Spinal cord (tissue), 10 donors: ENCODE results near the gene CLOCK. TPM values are rescaled to one million over a fixed set of nuclear protein-coding genes. Genes with fewer than 3 reads are reported as not detected.
"Not testable (repeated sequence)": the region's sequence is repeated elsewhere in the genome, so short reads cannot be mapped to it uniquely, and the experiment has no call there.

Experiments
- DNase-seq, 6 donors: peaks; one replicate each; pipeline versions ENCODE4 v3.0.0 to v3.0.0-alpha.2; 2013 to 2015; ENCODE audit warnings: low spot score in 6 of 6, low read depth in 4 of 6
- H3K27ac ChIP-seq: one replicate; pipeline ENCODE4 v1.5.1; 2013; ENCODE audit warnings: low read depth, low read length, control low read depth
- H3K27me3 ChIP-seq: one replicate; pipeline ENCODE4 v1.6.1; 2013; ENCODE audit warnings: low read length; ENCODE audit not compliant: control insufficient read depth, insufficient read depth
- H3K36me3 ChIP-seq: one replicate; pipeline ENCODE4 v1.6.1; 2013; ENCODE audit warnings: low read length; ENCODE audit not compliant: control insufficient read depth, insufficient read depth
- H3K4me1 ChIP-seq: one replicate; pipeline ENCODE4 v1.6.1; 2013; ENCODE audit warnings: low read length; ENCODE audit not compliant: control insufficient read depth, insufficient read depth
- H3K4me3 ChIP-seq: one replicate; pipeline ENCODE4 v1.5.1; 2013; ENCODE audit warnings: low read depth, low read length, control low read depth
- H3K9me3 ChIP-seq: one replicate; pipeline ENCODE4 v1.6.1; 2013; ENCODE audit warnings: low read length; ENCODE audit not compliant: control insufficient read depth, insufficient read depth
- WGBS: methylation state at CpG from one replicate; pipeline ENCODE4 v1.1.5; 2013; ENCODE audit warnings: missing lambda C conversion rate; ENCODE audit not compliant: insufficient coverage; 5-methylcytosine and 5-hydroxymethylcytosine counted together
- polyA plus RNA-seq, 2 donors: library from polyadenylated mRNA; unstranded; fragments of 120-200 nt; gene quantifications; one replicate each; pipeline ENCODE4 v1.2.1, GENCODE V29; 2013; ENCODE audit not compliant: insufficient read length in 2 of 2
- total RNA-seq, 2 donors: library from RNA; depleted of rRNA in 1 of 2; stranded (reverse); fragments of 120-200 nt in 1 of 2; fragments of >200 nt in 1 of 2; gene quantifications; one replicate each; pipeline versions ENCODE4 v1.2.3 to v1.2.4, GENCODE V29; 2013 to 2014
- donor health status: healthy.

CLOCK gene
- total and polyA plus RNA-seq, 4 donors = 12.5 to 37.8 (median 22.2) TPM

GRCh38 chr4:55561889-55562288 is 15.2 kb upstream of the CLOCK start:
- Histone ChIP-seq H3K27me3 (no peaks in the 10 kb centered on the region), H3K27ac (no peak overlapping the region), H3K36me3 (no peaks in the 10 kb centered on the region), H3K4me3 (no peak overlapping the region), H3K9me3 (no peaks in the 10 kb centered on the region), H3K4me1 (no peaks in the 10 kb centered on the region)
- WGBS = no CpG with 5 or more reads among the region's 1 CpG
- no peak for DNase-seq

DNA sequence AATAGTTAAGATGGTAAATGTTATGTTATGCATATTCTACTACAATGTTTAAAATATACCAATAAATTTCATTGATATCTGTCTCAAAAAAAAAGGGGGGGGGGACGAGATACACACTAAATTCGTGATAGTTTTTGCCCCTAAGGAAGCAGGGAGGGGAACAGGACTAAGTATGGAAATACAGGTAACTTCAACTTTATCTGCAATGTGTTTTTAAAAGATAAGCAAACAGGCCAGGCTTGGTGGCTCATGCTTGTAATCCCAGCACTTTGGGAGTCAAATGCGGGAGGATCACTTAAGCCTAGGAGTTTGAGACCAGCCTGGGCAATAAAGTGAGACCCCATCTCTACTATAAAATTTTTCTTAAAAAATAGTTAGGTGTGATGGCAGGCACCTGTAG is 13.4 kb upstream of the CLOCK start:
- Histone ChIP-seq H3K9me3 (no peaks in the 10 kb centered on the region), H3K27ac (no peak overlapping the region), H3K4me3 (no peak overlapping the region), H3K4me1 (no peaks in the 10 kb centered on the region), H3K36me3 (no peaks in the 10 kb centered on the region), H3K27me3 (no peaks in the 10 kb centered on the region)
- DNase-seq = no peak
- WGBS = no CpG with 5 or more reads among the region's 3 CpGs

- DNase-seq = peak in 3 of 6 donors; percentile 15 to 74 (median 33)
- no CpG with 5 or more reads among the region's 2 CpGs for WGBS
- no peaks in the 10 kb centered on the region for H3K27me3 ChIP-seq
- H3K9me3 ChIP-seq = no peaks in the 10 kb centered on the region
- H3K4me3 ChIP-seq = no peak overlapping the region
- no peaks in the 10 kb centered on the region for H3K4me1 ChIP-seq
- H3K27ac ChIP-seq = no peak overlapping the region
- no peaks in the 10 kb centered on the region for H3K36me3 ChIP-seq
Observed at GRCh38 chr4:55554453-55555030, 7.8 kb upstream of the CLOCK start.

DNA sequence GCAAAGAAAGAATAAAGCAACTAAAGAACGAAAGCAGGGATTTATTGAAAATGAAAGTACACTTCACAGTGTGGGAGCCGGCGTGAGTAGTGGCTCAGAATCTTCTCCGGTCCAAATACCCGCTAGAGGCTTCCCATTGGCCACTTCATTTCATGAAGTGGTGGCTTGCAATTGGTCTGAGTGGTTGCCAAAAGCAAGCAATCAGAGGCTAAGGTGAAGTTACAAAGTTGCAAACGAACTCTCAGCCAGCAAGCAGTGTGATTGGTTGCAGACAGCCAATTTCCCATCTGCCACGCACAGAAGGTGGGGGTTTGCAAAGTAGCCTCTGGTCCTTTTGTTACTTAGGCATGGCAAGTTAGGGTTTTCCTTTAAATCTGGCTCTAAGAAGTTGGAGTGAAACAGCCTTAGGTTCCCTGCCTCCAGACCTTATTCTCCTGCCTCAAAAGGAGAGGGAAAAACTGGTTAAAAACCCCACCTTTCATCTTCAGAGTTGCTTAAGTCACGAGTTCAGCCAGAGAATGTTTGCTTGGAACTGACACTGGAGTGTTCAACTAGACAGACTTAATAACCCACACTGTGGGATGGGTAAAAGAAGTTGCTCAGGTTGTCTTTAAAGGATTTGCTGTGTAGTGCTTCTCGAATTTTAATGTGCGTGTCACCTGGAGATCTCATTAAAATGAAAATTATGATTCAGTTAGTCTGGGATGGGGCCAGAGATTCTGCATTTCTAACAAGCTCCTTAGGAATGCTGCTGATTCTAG is 6.9 kb upstream of the CLOCK start:
- Histone ChIP-seq H3K4me1 (no peaks in the 10 kb centered on the region), H3K9me3 (no peaks in the 10 kb centered on the region), H3K27ac (no peak overlapping the region), H3K36me3 (no peaks in the 10 kb centered on the region), H3K4me3 (no peak overlapping the region), H3K27me3 (no peaks in the 10 kb centered on the region)
- peak in 1 of 6 donors; percentile 38 for DNase-seq
- 82% methylated on average over 5 of the region's 10 CpGs for whole genome bisulfite sequencing

GRCh38 chr4:55551964-55552363 is 5.3 kb upstream of the CLOCK start:
- not testable (repeated sequence) for DNase-seq, H3K9me3 ChIP-seq, H3K36me3 ChIP-seq, H3K4me3 ChIP-seq, H3K27ac ChIP-seq, H3K27me3 ChIP-seq, H3K4me1 ChIP-seq
- 93% methylated on average over 3 of the region's 6 CpGs for WGBS

DNA sequence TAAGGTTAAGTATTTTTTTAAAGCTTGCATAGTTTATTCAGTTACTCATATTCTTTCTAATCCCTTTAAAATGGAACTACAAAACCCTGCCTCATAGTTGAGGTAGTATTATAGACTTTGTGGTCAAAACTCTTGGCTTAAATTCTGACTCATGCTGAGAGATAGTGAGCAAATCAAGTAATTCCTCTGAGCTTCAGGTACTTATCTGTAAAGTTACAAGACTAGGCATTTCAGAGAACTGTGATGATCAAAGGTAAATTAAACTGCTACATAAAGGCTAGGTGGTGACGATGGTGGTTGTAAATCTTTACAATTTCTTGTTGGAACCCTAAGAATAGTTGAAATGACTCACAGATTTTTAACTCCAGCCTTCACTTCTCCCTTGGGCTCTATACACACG is 3.2 kb upstream of the CLOCK start:
- Histone ChIP-seq H3K36me3 (no peaks in the 10 kb centered on the region), H3K27me3 (no peaks in the 10 kb centered on the region), H3K27ac (no peak overlapping the region), H3K4me3 (no peak overlapping the region), H3K9me3 (no peaks in the 10 kb centered on the region), H3K4me1 (no peaks in the 10 kb centered on the region)
- DNase-seq = no peak
- no CpG with 5 or more reads among the region's 2 CpGs for WGBS

DNA sequence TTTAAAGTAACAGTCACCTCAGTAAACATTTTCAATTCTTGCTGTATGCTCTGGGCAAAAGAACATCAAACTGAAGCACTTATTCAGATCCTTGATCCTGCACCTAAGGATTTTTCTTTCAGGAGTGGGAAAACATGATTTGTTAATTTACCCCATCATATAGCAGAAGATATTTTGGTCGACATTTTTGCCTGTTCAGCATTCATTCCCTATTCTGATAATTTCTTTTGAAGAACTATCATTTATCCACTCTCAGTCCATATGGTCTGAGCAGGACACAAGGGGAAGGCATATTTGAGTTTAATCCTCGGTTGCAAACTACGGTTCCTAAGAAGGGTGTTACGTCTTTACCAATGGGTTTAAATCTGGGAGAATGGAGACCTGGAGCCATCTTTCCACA is 1.2 kb upstream of the CLOCK start:
- Histone ChIP-seq H3K4me1 (no peaks in the 10 kb centered on the region), H3K4me3 (peak overlapping the region; percentile 84), H3K27ac (peak overlapping the region; percentile 96), H3K9me3 (no peaks in the 10 kb centered on the region), H3K36me3 (no peaks in the 10 kb centered on the region), H3K27me3 (no peaks in the 10 kb centered on the region)
- 50% methylated on average over 2 of the region's 4 CpGs for WGBS
- DNase-seq = peak in 1 of 6 donors; percentile 6

GRCh38 chr4:55547466-55547770 is 709 bp upstream of the CLOCK start:
- 0% methylated on average over 5 of the region's 10 CpGs for WGBS
- Histone ChIP-seq H3K4me3 (peak overlapping the region; percentile 84), H3K27me3 (no peaks in the 10 kb centered on the region), H3K4me1 (no peaks in the 10 kb centered on the region), H3K9me3 (no peaks in the 10 kb centered on the region), H3K27ac (peak overlapping the region; percentile 96), H3K36me3 (no peaks in the 10 kb centered on the region)
- peak in 3 of 6 donors; percentile 19 to 87 (median 72) for DNase-seq

DNA sequence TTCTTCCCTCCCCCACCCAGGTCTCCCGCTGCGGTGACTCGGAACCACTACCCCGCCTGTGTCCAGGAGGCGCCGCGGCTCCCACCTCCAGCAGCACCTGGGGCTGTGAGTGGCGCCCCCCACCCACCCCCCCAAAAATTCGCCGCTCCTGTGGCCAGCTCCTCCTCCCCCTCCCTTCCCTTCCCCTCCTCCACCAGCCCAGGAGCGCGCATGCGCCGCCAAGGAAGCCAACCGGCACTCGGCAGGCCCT is 278 bp downstream of the CLOCK start:
- 0% methylated on average over 15 of the region's 16 CpGs for WGBS
- Histone ChIP-seq H3K36me3 (no peaks in the 10 kb centered on the region), H3K4me3 (peak overlapping the region; percentile 84), H3K9me3 (no peaks in the 10 kb centered on the region), H3K27ac (peak overlapping the region; percentile 96), H3K4me1 (no peaks in the 10 kb centered on the region), H3K27me3 (no peaks in the 10 kb centered on the region)
- no peak for DNase-seq
